ENCODE data around the gene LRRN4CL.
"Not testable (repeated sequence)": the region's sequence is repeated elsewhere in the genome, so short reads cannot be mapped to it uniquely, and the experiment has no call there.

LRRN4CL gene

GRCh38 chr11:62709247-62710000, 20.1 kb upstream of the LRRN4CL start:
- DNase-seq (ENCODE audit: low spot score), result peak; percentile 81

- DNase-seq (ENCODE audit: low spot score), result no peak
Observed at GRCh38 chr11:62708793-62709192, 19.5 kb upstream of the LRRN4CL start.

- no peak for DNase-seq (ENCODE audit: low spot score)
Observed at GRCh38 chr11:62708392-62708791, 19.1 kb upstream of the LRRN4CL start.

GRCh38 chr11:62707277-62707861, 18.0 kb upstream of the LRRN4CL start, which contains the start of the genes BSCL2 and GNG3:
Gene BSCL2, minus strand, starts transcription at chr11:62707424. Its CDS starts 229 bp downstream, at chr11:62707195.
Gene GNG3, plus strand, starts transcription at chr11:62707676. Its CDS starts 620 bp downstream, at chr11:62708296.
- DNase-seq (ENCODE audit: low spot score), result peak; percentile 73

GRCh38 chr11:62706850-62707247, 17.5 kb upstream of the LRRN4CL start:
- no peak for DNase-seq (ENCODE audit: low spot score)

GRCh38 chr11:62705880-62706849, 16.8 kb upstream of the LRRN4CL start:
- DNase-seq (ENCODE audit: low spot score), result peak; percentile 95

GRCh38 chr11:62705413-62705812, 16.1 kb upstream of the LRRN4CL start:
- no peak for DNase-seq (ENCODE audit: low spot score)

- not testable (repeated sequence) for DNase-seq (ENCODE audit: low spot score)
Observed at GRCh38 chr11:62703921-62704320, 14.6 kb upstream of the LRRN4CL start.

- no peak for DNase-seq (ENCODE audit: low spot score)
Observed at GRCh38 chr11:62702246-62702645, 12.9 kb upstream of the LRRN4CL start.

GRCh38 chr11:62694455-62695167, 5.3 kb upstream of the LRRN4CL start:
- peak; percentile 81 for DNase-seq (ENCODE audit: low spot score)

- DNase-seq (ENCODE audit: low spot score), result not testable (repeated sequence)
Observed at GRCh38 chr11:62693624-62694023, 4.3 kb upstream of the LRRN4CL start.

GRCh38 chr11:62688491-62688890, 839 bp downstream of the LRRN4CL start:
- no peak for DNase-seq (ENCODE audit: low spot score)

GRCh38 chr11:62687508-62688396, 1.6 kb downstream of the LRRN4CL start:
- no peak for DNase-seq (ENCODE audit: low spot score)

- DNase-seq (ENCODE audit: low spot score), result no peak
Observed at GRCh38 chr11:62682518-62682917, 6.8 kb downstream of the LRRN4CL start.

- no peak for DNase-seq (ENCODE audit: low spot score)
Observed at GRCh38 chr11:62680825-62681240, 8.5 kb downstream of the LRRN4CL start.

GRCh38 chr11:62678770-62679696, 10.3 kb downstream of the LRRN4CL start, which contains the start of gene UBXN1:
Gene UBXN1, minus strand, starts transcription at chr11:62679073. Its CDS starts 150 bp downstream, at chr11:62678923.
- DNase-seq (ENCODE audit: low spot score), result peak; percentile 90

GRCh38 chr11:62678433-62678769, 10.9 kb downstream of the LRRN4CL start:
- no peak for DNase-seq (ENCODE audit: low spot score)

GRCh38 chr11:62677714-62678113, 11.6 kb downstream of the LRRN4CL start:
- no peak for DNase-seq (ENCODE audit: low spot score)

GRCh38 chr11:62677156-62677555, 12.2 kb downstream of the LRRN4CL start:
- no peak for DNase-seq (ENCODE audit: low spot score)
